Measurements from ENCODE around the gene CD53. TPM values are rescaled to one million over a fixed set of nuclear protein-coding genes. Genes with fewer than 3 reads are reported as not detected.
"Not testable (repeated sequence)": the region's sequence is repeated elsewhere in the genome, so short reads cannot be mapped to it uniquely, and the experiment has no call there.

The CD53 gene
- polyA plus RNA-seq, 1 donor from 2014 or later, result not detected

DNA sequence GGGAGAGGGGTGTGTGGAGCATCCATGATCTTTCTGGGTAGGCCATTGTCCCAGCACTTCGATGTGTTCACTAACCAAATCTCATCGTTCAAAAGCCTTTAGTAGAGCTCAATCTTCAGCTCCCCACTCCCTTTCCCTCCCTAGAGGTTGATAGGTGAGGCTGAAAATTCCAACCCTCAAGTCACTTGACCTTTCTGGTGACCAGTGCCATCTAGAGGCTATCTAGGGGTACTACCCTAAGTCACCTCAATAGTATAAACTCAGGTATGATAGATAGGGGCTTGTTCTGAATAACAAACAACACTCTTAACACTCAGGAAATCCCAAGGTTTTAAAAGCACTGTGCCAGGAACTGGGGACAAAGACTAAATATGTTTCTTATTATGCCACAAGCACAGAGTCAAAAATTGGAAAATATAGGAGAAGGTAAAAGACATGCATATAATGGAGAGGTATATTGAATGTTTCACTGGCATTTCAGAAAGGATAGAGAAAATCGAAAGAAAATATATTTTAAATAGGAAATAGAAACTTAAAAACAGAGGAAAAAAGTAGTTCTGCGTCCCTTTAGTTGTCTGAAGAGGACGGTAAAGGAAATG, 42.9 kb upstream of the CD53 start:
- TF ChIP-seq REST (IDR thresholded peaks at IDR 0.05; ENCODE audit: borderline replicate concordance) (no peak), POLR2AphosphoS5 (IDR thresholded peaks at IDR 0.05) (no peak), RAD21 (conservative IDR thresholded peaks at IDR 0.05) (no peak), EZH2 (IDR thresholded peaks at IDR 0.05; ENCODE audit: borderline replicate concordance, insufficient read depth, low read length, poor library complexity, severe bottlenecking) (no peak), TAF1 (IDR thresholded peaks at IDR 0.05; ENCODE audit: low read depth) (no peak), EP300 (conservative IDR thresholded peaks at IDR 0.05; ENCODE audit: poor library complexity, severe bottlenecking) (no peak), MXI1 (conservative IDR thresholded peaks at IDR 0.05; ENCODE audit: poor library complexity, severe bottlenecking) (no peak), SMC3 (conservative IDR thresholded peaks at IDR 0.05; ENCODE audit: poor library complexity) (no peak)
- TF ChIP-seq, protein P1, sequence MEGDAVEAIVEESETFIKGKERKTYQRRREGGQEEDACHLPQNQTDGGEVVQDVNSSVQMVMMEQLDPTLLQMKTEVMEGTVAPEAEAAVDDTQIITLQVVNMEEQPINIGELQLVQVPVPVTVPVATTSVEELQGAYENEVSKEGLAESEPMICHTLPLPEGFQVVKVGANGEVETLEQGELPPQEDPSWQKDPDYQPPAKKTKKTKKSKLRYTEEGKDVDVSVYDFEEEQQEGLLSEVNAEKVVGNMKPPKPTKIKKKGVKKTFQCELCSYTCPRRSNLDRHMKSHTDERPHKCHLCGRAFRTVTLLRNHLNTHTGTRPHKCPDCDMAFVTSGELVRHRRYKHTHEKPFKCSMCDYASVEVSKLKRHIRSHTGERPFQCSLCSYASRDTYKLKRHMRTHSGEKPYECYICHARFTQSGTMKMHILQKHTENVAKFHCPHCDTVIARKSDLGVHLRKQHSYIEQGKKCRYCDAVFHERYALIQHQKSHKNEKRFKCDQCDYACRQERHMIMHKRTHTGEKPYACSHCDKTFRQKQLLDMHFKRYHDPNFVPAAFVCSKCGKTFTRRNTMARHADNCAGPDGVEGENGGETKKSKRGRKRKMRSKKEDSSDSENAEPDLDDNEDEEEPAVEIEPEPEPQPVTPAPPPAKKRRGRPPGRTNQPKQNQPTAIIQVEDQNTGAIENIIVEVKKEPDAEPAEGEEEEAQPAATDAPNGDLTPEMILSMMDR (IDR thresholded peaks at IDR 0.05; ENCODE audit: poor library complexity, severe bottlenecking), result no peak

GRCh38 chr1:110833779-110834178, 39.2 kb upstream of the CD53 start:
- not testable (repeated sequence) for H3K9me3 ChIP-seq (ENCODE audit: low read length); H3F3A ChIP-seq (ENCODE audit: insufficient read depth, low read length, poor library complexity, severe bottlenecking); H3K4me2 ChIP-seq (ENCODE audit: low read length); H3K36me3 ChIP-seq (ENCODE audit: insufficient read depth, low read length); H3K4me3 ChIP-seq (ENCODE audit: low read length); H3K27ac ChIP-seq (ENCODE audit: low read length); H3K9ac ChIP-seq (ENCODE audit: low read length); H3K79me2 ChIP-seq (replicated peaks; ENCODE audit: insufficient read depth, low read length); H3K27me3 ChIP-seq (ENCODE audit: insufficient read depth, low read depth, low read length); H4K20me1 ChIP-seq (ENCODE audit: insufficient read depth); H3K9me2 ChIP-seq (ENCODE audit: insufficient read depth, low read length); H2AFZ ChIP-seq (ENCODE audit: low read depth, low read length)

More for the DNA sequence above, 42.9 kb upstream of the CD53 start:
- no peaks in the 10 kb centered on the region for H3K36me3 ChIP-seq (ENCODE audit: insufficient read depth, low read length)
- no peaks in the 10 kb centered on the region for H3K9me2 ChIP-seq (ENCODE audit: insufficient read depth, low read length)
- no peaks in the 10 kb centered on the region for H3K9me3 ChIP-seq (ENCODE audit: low read length)
- H3F3A ChIP-seq (ENCODE audit: insufficient read depth, low read length, poor library complexity, severe bottlenecking), result no peaks in the 10 kb centered on the region
- H2AFZ ChIP-seq (ENCODE audit: low read depth, low read length), result no peak overlapping the region
- H4K20me1 ChIP-seq (ENCODE audit: insufficient read depth), result no peaks in the 10 kb centered on the region
- H3K27ac ChIP-seq (ENCODE audit: low read length), result no peak overlapping the region
- H3K4me2 ChIP-seq (ENCODE audit: low read length), result no peak overlapping the region
- H3K27me3 ChIP-seq (ENCODE audit: insufficient read depth, low read depth, low read length), result no peaks in the 10 kb centered on the region
- H3K4me3 ChIP-seq (ENCODE audit: low read length), result no peak overlapping the region
- H3K9ac ChIP-seq (ENCODE audit: low read length), result no peak overlapping the region
- H3K79me2 ChIP-seq (replicated peaks; ENCODE audit: insufficient read depth, low read length), result no peaks in the 10 kb centered on the region

DNA sequence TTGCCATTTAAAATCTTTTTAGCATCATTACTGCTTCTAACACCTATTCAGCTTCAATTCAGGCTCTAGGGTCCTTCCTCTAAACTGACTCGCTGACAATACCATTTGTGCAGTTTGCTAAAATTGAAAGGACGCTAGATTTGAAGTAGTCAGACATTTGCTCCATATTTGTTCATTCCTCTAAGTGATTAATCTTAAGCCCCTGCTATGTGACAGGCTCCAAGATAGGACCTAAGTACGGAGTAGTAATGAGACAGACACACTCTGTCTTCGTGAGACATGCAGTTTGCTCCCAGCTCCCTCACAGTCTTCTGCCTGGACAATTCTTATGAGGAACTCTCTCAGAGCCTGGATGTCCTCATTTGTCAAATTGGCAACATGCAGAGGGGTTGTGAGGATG, 26.1 kb upstream of the CD53 start:
- Histone ChIP-seq H3F3A (ENCODE audit: insufficient read depth, low read length, poor library complexity, severe bottlenecking) (no peaks in the 10 kb centered on the region), H3K9me3 (ENCODE audit: low read length) (no peaks in the 10 kb centered on the region), H3K27ac (ENCODE audit: low read length) (no peak overlapping the region), H3K4me2 (ENCODE audit: low read length) (no peak overlapping the region), H3K36me3 (ENCODE audit: insufficient read depth, low read length) (no peaks in the 10 kb centered on the region), H4K20me1 (ENCODE audit: insufficient read depth) (no peaks in the 10 kb centered on the region), H2AFZ (ENCODE audit: low read depth, low read length) (no peak overlapping the region), H3K9me2 (ENCODE audit: insufficient read depth, low read length) (no peaks in the 10 kb centered on the region), H3K79me2 (replicated peaks; ENCODE audit: insufficient read depth, low read length) (no peaks in the 10 kb centered on the region), H3K27me3 (ENCODE audit: insufficient read depth, low read depth, low read length) (no peaks in the 10 kb centered on the region), H3K9ac (ENCODE audit: low read length) (no peak overlapping the region), H3K4me3 (ENCODE audit: low read length) (no peak overlapping the region)
- TF ChIP-seq EZH2 (IDR thresholded peaks at IDR 0.05; ENCODE audit: borderline replicate concordance, insufficient read depth, low read length, poor library complexity, severe bottlenecking), result no peak
- TF ChIP-seq SMC3 (conservative IDR thresholded peaks at IDR 0.05; ENCODE audit: poor library complexity), result no peak
- no peak for TF ChIP-seq POLR2AphosphoS5 (IDR thresholded peaks at IDR 0.05)
- TF ChIP-seq MXI1 (conservative IDR thresholded peaks at IDR 0.05; ENCODE audit: poor library complexity, severe bottlenecking), result no peak
- no peak for TF ChIP-seq TAF1 (IDR thresholded peaks at IDR 0.05; ENCODE audit: low read depth)
- TF ChIP-seq, protein P1 (IDR thresholded peaks at IDR 0.05; ENCODE audit: poor library complexity, severe bottlenecking), result no peak
- no peak for TF ChIP-seq REST (IDR thresholded peaks at IDR 0.05; ENCODE audit: borderline replicate concordance)
- no peak for TF ChIP-seq EP300 (conservative IDR thresholded peaks at IDR 0.05; ENCODE audit: poor library complexity, severe bottlenecking)
- no peak for TF ChIP-seq RAD21 (conservative IDR thresholded peaks at IDR 0.05)

Data from neural cell (in vitro differentiated cells).